ENCODE measurements around the gene EDEM3. TPM values are rescaled to one million over a fixed set of nuclear protein-coding genes. Genes with fewer than 3 reads are reported as not detected.
A peak's percentile ranks its signal among the peaks of the same experiment; 100 is the strongest.

The EDEM3 gene
- total and polyA plus RNA-seq, 9 of the 15 experiments (the other 6 are each of a cell fraction or from before 2014, with no cell fraction given): 15.8 to 46.6 (median 28.0) TPM

DNA sequence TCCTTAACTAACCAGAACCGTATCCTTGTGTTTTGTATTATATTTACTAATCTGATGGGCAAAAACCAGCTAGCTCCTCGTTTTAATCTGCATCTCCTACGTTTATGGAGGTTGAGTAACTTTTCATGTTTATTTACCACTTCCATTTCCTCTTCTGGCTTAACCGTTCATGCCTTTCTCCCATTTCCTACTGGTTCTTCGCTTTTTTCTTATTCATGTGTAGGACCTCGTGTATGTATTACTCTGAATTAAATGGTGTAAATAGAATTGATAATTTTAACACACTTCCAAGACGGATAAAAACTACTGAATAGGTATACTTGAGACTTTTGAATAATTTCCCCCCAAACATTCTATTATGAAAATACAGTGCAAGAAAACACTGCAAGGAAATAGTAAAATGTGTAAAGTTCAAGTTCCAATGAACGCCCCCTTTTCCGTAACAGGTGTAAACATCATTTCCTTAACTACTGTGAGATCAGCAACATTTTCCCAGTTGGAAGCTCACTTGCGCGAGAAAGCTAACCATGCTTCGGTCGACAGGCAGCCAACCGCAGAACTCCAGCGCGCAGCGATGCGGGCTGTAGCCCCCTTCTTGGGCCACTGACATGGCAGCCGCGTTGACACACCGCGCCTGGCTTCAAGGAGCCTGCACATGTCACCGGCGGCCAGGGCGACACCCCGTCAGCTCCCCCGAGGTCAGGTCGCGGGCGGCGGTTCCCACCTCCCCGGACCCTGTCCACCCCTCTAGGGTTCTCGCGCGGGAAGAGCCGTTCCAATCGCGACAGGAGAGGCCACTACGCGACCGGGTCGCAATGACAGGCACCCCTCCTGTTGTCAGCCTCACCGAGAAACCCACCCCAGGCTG is 816 bp downstream of the EDEM3 start:
- H2AFZ ChIP-seq (ENCODE audit: low read depth, low read length): peak overlapping the region; percentile 77
- ChIA-PET CTCF (ENCODE audit: low intra/inter-chr PET ratio) (no interaction called here), POLR2A (interaction anchor here (0.5 to 5.8 kb wide), 13 partner anchors 9 to 840 kb away, joined by 3 to 36 read pairs (median 5); partner anchors contain the start of genes NIBAN1 and SWT1)
- intact Hi-C loops (cut with micrococcal nuclease) (loop anchor here (2.0 to 10.0 kb wide), 4 partner anchors 15 to 561 kb away; partner anchors contain the start of gene IVNS1ABP), in situ Hi-C loops (cut with MboI) (no loop called here)
- H3K4me3 ChIP-seq: peak overlapping the region; percentile 83
- H3K27me3 ChIP-seq (ENCODE audit: control insufficient read depth in 2 of 2, insufficient read depth in 2 of 2, low read length in 2 of 2): no peaks in the 10 kb centered on the region
- peaks cover 52% of the 10 kb centered on the region for H3K79me2 ChIP-seq (ENCODE audit: control insufficient read depth, insufficient read depth, low read length)
- peak overlapping the region; percentile 80 for H3K27ac ChIP-seq (ENCODE audit: extremely low read depth, low read depth, low read length)
- BruUV-seq (replicated peaks): TSS peak; percentile 51
- DNase-seq (ENCODE audit: extremely low read depth in 1 of 4, low spot score in 3 of 4) (peak; percentile 64 to 72 (median 66)), FAIRE-seq (peak; percentile 49), ATAC-seq (peak; percentile 54)
- WGBS (ENCODE audit: insufficient coverage, low coverage, missing lambda C conversion rate): 1% methylated on average over 43 of the region's 43 CpGs
- peak overlapping the region; percentile 83 to 98 for H3K9ac ChIP-seq (ENCODE audit: insufficient read depth in 1 of 2, low read depth in 2 of 2, low read length in 2 of 2)
- no peaks in the 10 kb centered on the region; the same call in 2 of the 3 replicates for H3K36me3 ChIP-seq (ENCODE audit: control insufficient read depth, insufficient read depth, low read length)
- H3K9me1 ChIP-seq (ENCODE audit: control insufficient read depth, insufficient read depth, low read length): no peaks in the 10 kb centered on the region
- no peaks in the 10 kb centered on the region for H3K9me3 ChIP-seq (replicated peaks; ENCODE audit: control insufficient read depth, insufficient read depth, low read depth, low read length)
- peaks cover 4 to 11% of the 10 kb centered on the region in 2 experiments; a peak in 3 of 5 replicates for H3K4me1 ChIP-seq (replicated peaks in 1 of 2; ENCODE audit: control insufficient read depth in 2 of 2, insufficient read depth in 2 of 2, low read length in 2 of 2)
- H4K20me1 ChIP-seq (replicated peaks; ENCODE audit: control insufficient read depth, insufficient read depth, low read length): no peaks in the 10 kb centered on the region
- H3K4me2 ChIP-seq (ENCODE audit: insufficient read depth, low read length): peak overlapping the region; percentile 97
- TF ChIP-seq EHMT2 (IDR thresholded peaks at IDR 0.05) (peak; percentile 42; the same call in 1 of the 2 replicates), TBL1XR1 (IDR thresholded peaks at IDR 0.05; ENCODE audit: low read length in 2 of 2) (no peak), JUN (IDR thresholded peaks at IDR 0.05; ENCODE audit: borderline replicate concordance, low read depth, low read length) (0 out of 2 replicates have a peak, but pooled peaks have one; percentile 14), JUN (CRISPR knock-in tag; IDR thresholded peaks at IDR 0.05; ENCODE audit: borderline replicate concordance) (no peak), PCBP1 (IDR thresholded peaks at IDR 0.05; ENCODE audit: low read depth, low read length, poor library complexity, severe bottlenecking) (peak; percentile 48), CEBPG (CRISPR knock-in tag; IDR thresholded peaks at IDR 0.05) (no peak), CEBPG (tag; conservative IDR thresholded peaks at IDR 0.05 in 1 of 2, IDR thresholded peaks at IDR 0.05 in 1 of 2) (peak in 1 of 2 experiments; percentile 45; a peak in 3 of 4 replicates), THRAP3 (IDR thresholded peaks at IDR 0.05; ENCODE audit: borderline replicate concordance) (peak; percentile 55; the same call in 1 of the 2 replicates), CREM (IDR thresholded peaks at IDR 0.05; ENCODE audit: low read depth) (peak; percentile 34; the same call in 1 of the 2 replicates), SAP30 (IDR thresholded peaks at IDR 0.05; ENCODE audit: borderline replicate concordance, insufficient read depth, low read depth, low read length, poor library complexity, severe bottlenecking) (peak; percentile 87), SRSF1 (IDR thresholded peaks at IDR 0.05; ENCODE audit: low read depth, low read length) (no peak), ZNF316 (IDR thresholded peaks at IDR 0.05) (peak; percentile 6; the same call in 1 of the 2 replicates), CBX5 (IDR thresholded peaks at IDR 0.05; ENCODE audit: borderline replicate concordance, low read depth) (0 out of 2 replicates have a peak, but pooled peaks have one; percentile 11), ETV1 (tag; conservative IDR thresholded peaks at IDR 0.05; ENCODE audit: low read depth) (0 out of 2 replicates have a peak, but pooled peaks have one; percentile 10), CHD2 (IDR thresholded peaks at IDR 0.05; ENCODE audit: low read depth, low read length) (peak; percentile 47; the same call in 1 of the 2 replicates), ZBTB7A (IDR thresholded peaks at IDR 0.05; ENCODE audit: borderline replicate concordance, control insufficient read depth, low read depth, low read length) (peak; percentile 49; the same call in 1 of the 2 replicates)
- TF ChIP-seq, protein P1, sequence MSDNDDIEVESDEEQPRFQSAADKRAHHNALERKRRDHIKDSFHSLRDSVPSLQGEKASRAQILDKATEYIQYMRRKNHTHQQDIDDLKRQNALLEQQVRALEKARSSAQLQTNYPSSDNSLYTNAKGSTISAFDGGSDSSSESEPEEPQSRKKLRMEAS (CRISPR knock-in tag; IDR thresholded peaks at IDR 0.05): peak; percentile 66
- TF ChIP-seq, protein P2, sequence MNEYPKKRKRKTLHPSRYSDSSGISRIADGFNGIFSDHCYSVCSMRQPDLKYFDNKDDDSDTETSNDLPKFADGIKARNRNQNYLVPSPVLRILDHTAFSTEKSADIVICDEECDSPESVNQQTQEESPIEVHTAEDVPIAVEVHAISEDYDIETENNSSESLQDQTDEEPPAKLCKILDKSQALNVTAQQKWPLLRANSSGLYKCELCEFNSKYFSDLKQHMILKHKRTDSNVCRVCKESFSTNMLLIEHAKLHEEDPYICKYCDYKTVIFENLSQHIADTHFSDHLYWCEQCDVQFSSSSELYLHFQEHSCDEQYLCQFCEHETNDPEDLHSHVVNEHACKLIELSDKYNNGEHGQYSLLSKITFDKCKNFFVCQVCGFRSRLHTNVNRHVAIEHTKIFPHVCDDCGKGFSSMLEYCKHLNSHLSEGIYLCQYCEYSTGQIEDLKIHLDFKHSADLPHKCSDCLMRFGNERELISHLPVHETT (CRISPR knock-in tag; conservative IDR thresholded peaks at IDR 0.05 in 1 of 2, IDR thresholded peaks at IDR 0.05 in 1 of 2): peak in 1 of 2 experiments; percentile 53; a peak in 1 of 4 replicates

All from K562 (cell line).